GM12891 (cell line): ENCODE results near the gene CCR5AS.

Experiments
- POLR2A ChIP-seq: IDR thresholded peaks from 2 replicates; pipeline ENCODE4 v1.6.1; 2011; ENCODE audit warnings: low read depth, low read length, control low read depth
- POLR2AphosphoS5 ChIP-seq: IDR thresholded peaks from 2 replicates; pipeline ENCODE4 v1.6.1; 2011; ENCODE audit warnings: low read depth, low read length, control low read depth
- TAF1 ChIP-seq: IDR thresholded peaks from 2 replicates; pipeline ENCODE4 v1.6.1; 2011; ENCODE audit warnings: low read depth, low read length, control low read depth

GRCh38 chr3:46448721-46449120, 41.9 kb upstream of the CCR5AS start:
- TF ChIP-seq POLR2AphosphoS5 (no peak), POLR2A (no peak), TAF1 (no peak)
